Smooth muscle cell (in vitro differentiated cells): ENCODE data around the gene ZBTB17. TPM values are rescaled to one million over a fixed set of nuclear protein-coding genes. Genes with fewer than 3 reads are reported as not detected.
"Not testable (repeated sequence)": the region's sequence is repeated elsewhere in the genome, so short reads cannot be mapped to it uniquely, and the experiment has no call there.

Source experiments
- DNase-seq: peaks from one replicate; lab custom pipeline; 2025; ENCODE audit not compliant: unreplicated experiment; lab: John Stamatoyannopoulos, UW
- H2AFZ ChIP-seq: fragments of 200-600 bp; sonication (generic); 2 replicates; pipeline ENCODE4 v1.6.0; 2016; ENCODE audit warnings: antibody characterized with exemption, low read depth, mild to moderate bottlenecking
- H3F3A ChIP-seq: fragments of 200-600 bp; sonication (generic); 2 replicates; pipeline ENCODE4 v1.6.0; 2017; ENCODE audit warnings: antibody characterized with exemption, low read depth
- H3K27ac ChIP-seq: fragments of 200-600 bp; sonication (generic); 2 replicates; pipeline ENCODE4 v1.5.1; 2016; ENCODE audit warnings: low read depth, mild to moderate bottlenecking
- H3K27me3 ChIP-seq: fragments of 200-600 bp; sonication (generic); 2 replicates; pipeline ENCODE4 v1.6.1; 2016; ENCODE audit warnings: low read depth, mild to moderate bottlenecking
- H3K36me3 ChIP-seq: fragments of 200-600 bp; sonication (generic); 2 replicates; pipeline ENCODE4 v1.5.1; 2016; ENCODE audit warnings: low read depth
- H3K4me1 ChIP-seq: fragments of 200-600 bp; sonication (generic); 2 replicates; pipeline ENCODE4 v1.5.1; 2016; ENCODE audit warnings: low read depth
- H3K4me2 ChIP-seq: fragments of 200-600 bp; sonication (generic); 2 replicates; pipeline ENCODE4 v1.6.0; 2016; ENCODE audit warnings: mild to moderate bottlenecking
- H3K4me3 ChIP-seq: fragments of 200-600 bp; sonication (generic); 2 replicates; pipeline ENCODE4 v1.5.1; 2016; ENCODE audit warnings: mild to moderate bottlenecking
- H3K79me2 ChIP-seq: fragments of 200-600 bp; sonication (generic); 2 replicates; pipeline ENCODE4 v1.6.0; 2016; ENCODE audit warnings: low read depth, mild to moderate bottlenecking
- H3K9ac ChIP-seq: fragments of 200-600 bp; sonication (generic); 2 replicates; pipeline ENCODE4 v1.6.0; 2016; ENCODE audit warnings: low read depth
- H3K9me3 ChIP-seq: fragments of 200-600 bp; sonication (generic); replicated peaks from 2 replicates; pipeline ENCODE4 v1.5.1; 2016; ENCODE audit warnings: low read depth
- H4K20me1 ChIP-seq: fragments of 200-600 bp; sonication (generic); 2 replicates; pipeline ENCODE4 v1.6.0; 2016; ENCODE audit warnings: low read depth
- CTCF ChIP-seq: fragments of 200-600 bp; sonication (generic); IDR thresholded peaks from 2 replicates; pipeline ENCODE4 v1.5.1; 2017; ENCODE audit warnings: borderline replicate concordance, mild to moderate bottlenecking, antibody characterized with exemption; ENCODE audit not compliant: insufficient read depth, poor library complexity, severe bottlenecking
- WGBS: methylation state at CpG from one replicate; pipeline ENCODE4 v1.1.7; 2016; ENCODE audit warnings: low lambda C conversion rate; 5-methylcytosine and 5-hydroxymethylcytosine counted together
- polyA plus RNA-seq: library from polyadenylated mRNA; unstranded; fragments of >200 nt; fragmentation: Nextera tagmentation; extraction: Ambion mirVana; gene quantifications from 2 replicates; pipeline ENCODE4 v1.2.1, GENCODE V29; 2016
- total RNA-seq: library from RNA; depleted of rRNA; stranded (reverse); fragments of >200 nt; gene quantifications from 2 replicates; pipeline ENCODE4 v1.2.3, GENCODE V29; 2014

ZBTB17 gene
- total and polyA plus RNA-seq, 2 experiments from 2014 or later, result 29.4 to 42.5 TPM

GRCh38 chr1:15918962-15919715, 56.8 kb downstream of the ZBTB17 start:
- Histone ChIP-seq H3K9ac (peak overlapping the region; percentile 41), H3K4me3 (no peak overlapping the region), H3F3A (no peaks in the 10 kb centered on the region), H3K36me3 (peaks cover 7% of the 10 kb centered on the region), H3K27me3 (no peaks in the 10 kb centered on the region), H4K20me1 (no peaks in the 10 kb centered on the region), H3K4me2 (peak overlapping the region; percentile 64), H3K9me3 (no peaks in the 10 kb centered on the region), H3K79me2 (peaks cover 34% of the 10 kb centered on the region), H2AFZ (no peak overlapping the region), H3K4me1 (peaks cover 6% of the 10 kb centered on the region), H3K27ac (peak overlapping the region; percentile 86)
- no peak for DNase-seq
- TF ChIP-seq CTCF, result no peak
- 52% methylated on average over 11 of the region's 11 CpGs for WGBS

GRCh38 chr1:15916916-15917315, 59.0 kb downstream of the ZBTB17 start:
- Histone ChIP-seq H3K36me3 (peaks cover 8% of the 10 kb centered on the region), H3K4me2 (no peak overlapping the region), H3K27me3 (no peaks in the 10 kb centered on the region), H2AFZ (no peak overlapping the region), H3K27ac (peak overlapping the region; percentile 62), H3K4me3 (no peak overlapping the region), H3K9me3 (no peaks in the 10 kb centered on the region), H3K9ac (no peak overlapping the region), H3K4me1 (no peaks in the 10 kb centered on the region), H4K20me1 (no peaks in the 10 kb centered on the region), H3F3A (no peaks in the 10 kb centered on the region), H3K79me2 (peaks cover 48% of the 10 kb centered on the region)
- no peak for TF ChIP-seq CTCF
- DNase-seq, result no peak
- WGBS, result 75% methylated on average over 7 of the region's 7 CpGs

- Histone ChIP-seq H3K4me2 (no peak overlapping the region), H4K20me1 (no peaks in the 10 kb centered on the region), H3F3A (no peaks in the 10 kb centered on the region), H3K27ac (peak overlapping the region; percentile 62), H3K27me3 (no peaks in the 10 kb centered on the region), H3K79me2 (peaks cover 49% of the 10 kb centered on the region), H3K4me1 (no peaks in the 10 kb centered on the region), H2AFZ (no peak overlapping the region), H3K9ac (no peak overlapping the region), H3K9me3 (no peaks in the 10 kb centered on the region), H3K36me3 (peaks cover 7% of the 10 kb centered on the region), H3K4me3 (no peak overlapping the region)
- 73% methylated on average over 4 of the region's 4 CpGs for WGBS
- no peak for DNase-seq
- no peak for TF ChIP-seq CTCF
Observed at GRCh38 chr1:15916417-15916816, 59.5 kb downstream of the ZBTB17 start.

GRCh38 chr1:15915991-15916390, 59.9 kb downstream of the ZBTB17 start:
- Histone ChIP-seq H2AFZ (no peak overlapping the region), H3K9me3 (no peaks in the 10 kb centered on the region), H3K4me2 (no peak overlapping the region), H3K4me1 (no peaks in the 10 kb centered on the region), H3K27ac (peak overlapping the region; percentile 62), H3K79me2 (peaks cover 49% of the 10 kb centered on the region), H3K36me3 (peaks cover 8% of the 10 kb centered on the region), H3K9ac (no peak overlapping the region), H4K20me1 (no peaks in the 10 kb centered on the region), H3F3A (no peaks in the 10 kb centered on the region), H3K27me3 (no peaks in the 10 kb centered on the region), H3K4me3 (no peak overlapping the region)
- no peak for TF ChIP-seq CTCF
- WGBS, result 95% methylated on average over 4 of the region's 4 CpGs
- no peak for DNase-seq

GRCh38 chr1:15913607-15914006, 62.3 kb downstream of the ZBTB17 start:
- DNase-seq, H3F3A ChIP-seq, H3K27me3 ChIP-seq, H3K27ac ChIP-seq, H3K4me1 ChIP-seq, H4K20me1 ChIP-seq, H2AFZ ChIP-seq, H3K9me3 ChIP-seq, H3K4me3 ChIP-seq, H3K9ac ChIP-seq, H3K4me2 ChIP-seq: not testable (repeated sequence)
- 98% methylated on average over 3 of the region's 3 CpGs for WGBS
- Histone ChIP-seq H3K36me3 (peaks cover 17% of the 10 kb centered on the region), H3K79me2 (peaks cover 54% of the 10 kb centered on the region)
